ENCODE measurements around the gene RPL31. TPM values are rescaled to one million over a fixed set of nuclear protein-coding genes. Genes with fewer than 3 reads are reported as not detected.

The RPL31 gene
- total RNA-seq, 2 donors from 2014 or later: 1,159 to 1,593 TPM

GRCh38 chr2:100983201-100983600 is 18.9 kb upstream of the RPL31 start:
- Mint-ChIP-seq H3K4me3 (no peak overlapping the region), H3K27me3 (no peaks in the 10 kb centered on the region), H3K4me1 (peaks cover 5% of the 10 kb centered on the region), H3K27ac (no peak overlapping the region), H3K36me3 (ENCODE audit: low read depth) (no peaks in the 10 kb centered on the region), H3K9me3 (no peaks in the 10 kb centered on the region)
- ATAC-seq (replicated peaks): no peak

- no peak for ATAC-seq (replicated peaks)
- Mint-ChIP-seq H3K27me3 (no peaks in the 10 kb centered on the region), H3K36me3 (ENCODE audit: low read depth) (no peaks in the 10 kb centered on the region)
Observed at GRCh38 chr2:100983684-100984310, 18.3 kb upstream of the RPL31 start.

GRCh38 chr2:100984892-100985307 is 17.2 kb upstream of the RPL31 start:
- Mint-ChIP-seq H3K27me3 (no peaks in the 10 kb centered on the region), H3K36me3 (ENCODE audit: low read depth) (no peaks in the 10 kb centered on the region)
- peak; percentile 78 for ATAC-seq (replicated peaks)

More at GRCh38 chr2:100983684-100984310, 18.3 kb upstream of the RPL31 start:
- Mint-ChIP-seq H3K9me3 (no peaks in the 10 kb centered on the region), H3K4me3 (no peak overlapping the region), H3K4me1 (peaks cover 5% of the 10 kb centered on the region), H3K27ac (no peak overlapping the region)

GRCh38 chr2:100986157-100986556 is 15.9 kb upstream of the RPL31 start:
- H3K4me3 Mint-ChIP-seq: no peak overlapping the region
- H3K4me1 Mint-ChIP-seq: peaks cover 5% of the 10 kb centered on the region

More at GRCh38 chr2:100984892-100985307, 17.2 kb upstream of the RPL31 start:
- no peaks in the 10 kb centered on the region for H3K9me3 Mint-ChIP-seq
- H3K27ac Mint-ChIP-seq: no peak overlapping the region
- no peak overlapping the region for H3K4me3 Mint-ChIP-seq
- H3K4me1 Mint-ChIP-seq: peaks cover 5% of the 10 kb centered on the region

GRCh38 chr2:100987536-100987935 is 14.6 kb upstream of the RPL31 start:
- Mint-ChIP-seq H3K27me3 (no peaks in the 10 kb centered on the region), H3K36me3 (ENCODE audit: low read depth) (no peaks in the 10 kb centered on the region), H3K9me3 (no peaks in the 10 kb centered on the region), H3K27ac (no peak overlapping the region), H3K4me3 (no peak overlapping the region), H3K4me1 (peaks cover 8% of the 10 kb centered on the region)
- no peak for ATAC-seq (replicated peaks)

More at GRCh38 chr2:100986157-100986556, 15.9 kb upstream of the RPL31 start:
- no peak for ATAC-seq (replicated peaks)
- H3K27ac Mint-ChIP-seq: no peak overlapping the region
- H3K27me3 Mint-ChIP-seq: no peaks in the 10 kb centered on the region
- no peaks in the 10 kb centered on the region for H3K9me3 Mint-ChIP-seq
- H3K36me3 Mint-ChIP-seq (ENCODE audit: low read depth): no peaks in the 10 kb centered on the region

- Mint-ChIP-seq H3K27me3 (no peaks in the 10 kb centered on the region), H3K9me3 (no peaks in the 10 kb centered on the region)
Observed at GRCh38 chr2:100987974-100988373, 14.1 kb upstream of the RPL31 start.

GRCh38 chr2:100988630-100989417 is 13.3 kb upstream of the RPL31 start:
- H3K4me1 Mint-ChIP-seq: peaks cover 11% of the 10 kb centered on the region
- no peaks in the 10 kb centered on the region for H3K9me3 Mint-ChIP-seq
- H3K27ac Mint-ChIP-seq: peak overlapping the region; percentile 20
- no peak for ATAC-seq (replicated peaks)
- no peak overlapping the region for H3K4me3 Mint-ChIP-seq
- H3K27me3 Mint-ChIP-seq: no peaks in the 10 kb centered on the region
- H3K36me3 Mint-ChIP-seq (ENCODE audit: low read depth): no peaks in the 10 kb centered on the region

More at GRCh38 chr2:100987974-100988373, 14.1 kb upstream of the RPL31 start:
- peaks cover 11% of the 10 kb centered on the region for H3K4me1 Mint-ChIP-seq
- ATAC-seq (replicated peaks): no peak
- H3K36me3 Mint-ChIP-seq (ENCODE audit: low read depth): no peaks in the 10 kb centered on the region
- H3K4me3 Mint-ChIP-seq: no peak overlapping the region
- H3K27ac Mint-ChIP-seq: no peak overlapping the region

GRCh38 chr2:100989666-100990065 is 12.4 kb upstream of the RPL31 start:
- H3K27me3 Mint-ChIP-seq: no peaks in the 10 kb centered on the region
- H3K4me1 Mint-ChIP-seq: peaks cover 11% of the 10 kb centered on the region
- no peak for ATAC-seq (replicated peaks)
- no peaks in the 10 kb centered on the region for H3K36me3 Mint-ChIP-seq (ENCODE audit: low read depth)
- H3K27ac Mint-ChIP-seq: peak overlapping the region; percentile 20
- H3K9me3 Mint-ChIP-seq: no peaks in the 10 kb centered on the region
- no peak overlapping the region for H3K4me3 Mint-ChIP-seq

GRCh38 chr2:100990166-100990565 is 11.9 kb upstream of the RPL31 start:
- Mint-ChIP-seq H3K9me3 (no peaks in the 10 kb centered on the region), H3K27me3 (no peaks in the 10 kb centered on the region), H3K36me3 (ENCODE audit: low read depth) (no peaks in the 10 kb centered on the region), H3K4me1 (peaks cover 6% of the 10 kb centered on the region), H3K4me3 (no peak overlapping the region), H3K27ac (no peak overlapping the region)
- ATAC-seq (replicated peaks): no peak

- H3K36me3 Mint-ChIP-seq (ENCODE audit: low read depth): no peaks in the 10 kb centered on the region
- H3K27ac Mint-ChIP-seq: no peak overlapping the region
- ATAC-seq (replicated peaks): no peak
- H3K9me3 Mint-ChIP-seq: no peaks in the 10 kb centered on the region
- H3K4me1 Mint-ChIP-seq: peaks cover 6% of the 10 kb centered on the region
- no peak overlapping the region for H3K4me3 Mint-ChIP-seq
- H3K27me3 Mint-ChIP-seq: no peaks in the 10 kb centered on the region
Observed at GRCh38 chr2:100990650-100991403, 11.3 kb upstream of the RPL31 start.

- Mint-ChIP-seq H3K27me3 (no peaks in the 10 kb centered on the region), H3K4me1 (peaks cover 6% of the 10 kb centered on the region), H3K4me3 (no peak overlapping the region), H3K36me3 (ENCODE audit: low read depth) (no peaks in the 10 kb centered on the region), H3K9me3 (no peaks in the 10 kb centered on the region), H3K27ac (no peak overlapping the region)
- ATAC-seq (replicated peaks): no peak
Observed at GRCh38 chr2:100991404-100991773, 10.7 kb upstream of the RPL31 start.

- Mint-ChIP-seq H3K4me1 (peaks cover 6% of the 10 kb centered on the region), H3K27ac (peak overlapping the region; percentile 30), H3K4me3 (no peak overlapping the region), H3K9me3 (no peaks in the 10 kb centered on the region), H3K36me3 (ENCODE audit: low read depth) (no peaks in the 10 kb centered on the region), H3K27me3 (no peaks in the 10 kb centered on the region)
- peak; percentile 34 for ATAC-seq (replicated peaks)
Observed at GRCh38 chr2:100992262-100992661, 9.8 kb upstream of the RPL31 start.

- H3K36me3 Mint-ChIP-seq (ENCODE audit: low read depth): no peaks in the 10 kb centered on the region
- no peaks in the 10 kb centered on the region for H3K27me3 Mint-ChIP-seq
- ATAC-seq (replicated peaks): no peak
- peaks cover 6% of the 10 kb centered on the region for H3K4me1 Mint-ChIP-seq
- H3K9me3 Mint-ChIP-seq: no peaks in the 10 kb centered on the region
- no peak overlapping the region for H3K27ac Mint-ChIP-seq
- no peak overlapping the region for H3K4me3 Mint-ChIP-seq
Observed at GRCh38 chr2:100993294-100993693, 8.8 kb upstream of the RPL31 start.

GRCh38 chr2:100995309-100996075 is 6.6 kb upstream of the RPL31 start:
- Mint-ChIP-seq H3K9me3 (no peaks in the 10 kb centered on the region), H3K36me3 (ENCODE audit: low read depth) (no peaks in the 10 kb centered on the region), H3K27me3 (no peaks in the 10 kb centered on the region), H3K4me3 (no peak overlapping the region), H3K27ac (no peak overlapping the region), H3K4me1 (peaks cover 6% of the 10 kb centered on the region)
- ATAC-seq (replicated peaks): no peak
